Suppressor macrophage treated with lipopolysaccharide for 4 hours (primary cell): Measurements from ENCODE around the gene SPG11.
"Not testable (repeated sequence)": the region's sequence is repeated elsewhere in the genome, so short reads cannot be mapped to it uniquely, and the experiment has no call there.

ENCODE experiments used
- DNase-seq: peaks from one replicate; pipeline ENCODE4 v3.0.0-alpha.2; 2020

Gene SPG11

DNA sequence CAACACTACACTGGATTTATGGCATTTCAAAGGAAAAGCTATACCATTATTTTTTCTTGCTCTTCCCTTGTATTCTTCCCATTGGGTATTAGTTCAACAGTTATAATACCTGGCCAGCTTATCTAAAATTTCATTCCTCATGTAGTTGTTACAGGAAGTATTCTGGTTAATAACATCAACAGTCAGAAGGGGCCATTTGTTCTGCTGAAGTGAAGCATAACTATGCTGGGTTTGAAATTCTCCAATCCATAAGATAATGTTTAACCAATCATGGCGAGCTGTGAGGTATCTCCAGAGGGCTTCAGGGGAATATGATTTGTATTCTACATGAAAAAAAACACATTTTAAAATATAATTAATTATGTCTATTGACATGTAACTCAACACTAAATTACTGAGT is 43.4 kb downstream of the SPG11 start:
- DNase-seq: no peak

DNA sequence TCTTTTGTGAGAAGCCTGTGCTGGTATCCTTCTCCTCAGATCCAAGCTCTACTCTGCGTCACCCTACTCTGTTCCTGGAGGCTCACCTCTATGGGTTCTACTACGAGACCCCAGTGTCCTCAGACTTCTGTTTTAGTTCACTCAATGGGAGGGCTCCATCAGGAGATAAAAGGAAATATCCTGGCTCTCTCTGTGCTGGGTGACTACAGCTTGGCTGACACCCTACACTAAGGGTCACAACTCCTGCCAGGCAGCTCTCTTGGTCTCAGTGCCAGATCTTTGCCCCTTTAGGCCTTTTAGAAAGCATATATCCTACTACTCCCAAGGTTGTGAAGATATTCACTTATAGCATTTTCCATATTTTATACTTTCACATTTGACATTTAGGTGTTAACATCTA is 46.5 kb downstream of the SPG11 start:
- no peak for DNase-seq

DNA sequence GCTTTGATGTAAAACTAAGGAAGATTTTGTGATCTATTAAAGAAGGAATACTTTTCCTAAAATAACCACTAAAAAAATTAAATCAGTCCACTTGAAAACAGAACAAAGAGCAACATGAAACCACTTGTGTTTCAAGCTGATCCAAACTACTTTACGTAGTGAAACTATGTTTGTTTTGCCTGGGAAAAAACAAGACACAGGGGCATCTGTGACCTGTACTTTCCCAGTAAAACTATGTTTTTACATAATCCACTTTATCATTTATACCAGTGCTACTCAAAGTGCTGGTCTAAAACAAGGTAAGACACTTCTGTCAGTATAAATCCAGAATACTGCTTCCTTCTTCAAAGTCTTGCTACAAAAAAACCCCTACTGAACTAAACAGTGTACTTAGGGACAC is 56.7 kb downstream of the SPG11 start:
- no peak for DNase-seq

DNA sequence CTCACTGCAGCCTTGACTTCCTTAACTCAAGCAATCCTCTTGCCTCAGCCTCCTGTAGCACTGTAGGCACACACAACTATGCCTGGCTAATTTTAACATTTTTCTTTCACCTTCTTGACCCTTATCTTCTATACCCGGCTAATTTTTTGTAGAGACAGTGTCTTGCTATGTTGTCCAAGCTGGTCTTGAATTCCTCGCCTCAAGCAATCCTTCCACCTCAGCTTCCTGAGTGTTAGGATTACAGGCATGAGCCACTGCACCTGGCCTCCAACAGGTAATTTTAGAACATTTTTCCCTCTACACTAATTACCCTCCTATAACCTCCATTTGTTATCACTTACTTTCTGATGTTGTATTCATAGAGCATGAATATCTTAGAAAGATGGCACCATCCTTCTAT is 60.3 kb downstream of the SPG11 start:
- DNase-seq: no peak

- no peak for DNase-seq
Observed at GRCh38 chr15:44598892-44599291, 64.6 kb downstream of the SPG11 start.

DNA sequence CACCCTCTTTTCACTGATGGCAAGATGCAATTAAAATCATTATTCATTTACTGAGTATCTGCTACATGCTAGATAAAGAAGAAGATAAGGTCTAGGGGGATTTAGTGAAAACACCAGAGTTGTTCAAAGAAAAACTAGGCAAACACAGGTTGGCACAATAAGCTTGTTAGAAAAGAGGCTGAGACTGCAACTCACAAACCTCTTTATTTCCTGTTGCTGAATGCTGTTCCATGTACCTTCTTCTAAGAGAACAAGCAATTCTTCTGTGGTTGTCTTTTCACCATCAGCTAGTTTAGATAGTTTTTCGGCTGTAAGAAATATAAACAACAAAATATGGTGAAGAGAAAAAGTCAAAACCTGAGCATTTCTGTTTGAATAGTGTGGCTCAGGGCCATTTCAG is 65.4 kb downstream of the SPG11 start:
- no peak for DNase-seq

- no peak for DNase-seq
Observed at GRCh38 chr15:44596511-44597010, 66.9 kb downstream of the SPG11 start.

- peak; percentile 4 for DNase-seq
Observed at GRCh38 chr15:44595656-44596510, 67.6 kb downstream of the SPG11 start.

DNA sequence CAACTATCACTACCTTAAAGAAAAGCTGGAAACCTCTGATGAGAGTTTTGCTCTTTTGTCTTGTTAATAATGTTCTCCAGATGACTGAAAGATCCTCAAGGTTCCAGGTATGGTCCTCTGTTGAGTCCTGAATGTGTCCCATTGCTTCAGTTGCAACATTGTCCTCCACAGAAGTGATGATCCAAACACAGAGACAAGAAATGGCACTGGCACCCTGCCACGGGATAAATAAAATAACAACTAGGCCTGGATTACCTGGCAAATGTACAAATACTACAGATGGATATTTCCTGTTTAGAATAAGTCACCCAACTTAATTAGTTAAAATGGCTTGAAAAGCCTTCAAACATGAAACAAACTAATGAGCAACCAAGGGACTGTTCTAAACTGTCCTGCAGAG is 68.2 kb downstream of the SPG11 start:
- DNase-seq: no peak

DNA sequence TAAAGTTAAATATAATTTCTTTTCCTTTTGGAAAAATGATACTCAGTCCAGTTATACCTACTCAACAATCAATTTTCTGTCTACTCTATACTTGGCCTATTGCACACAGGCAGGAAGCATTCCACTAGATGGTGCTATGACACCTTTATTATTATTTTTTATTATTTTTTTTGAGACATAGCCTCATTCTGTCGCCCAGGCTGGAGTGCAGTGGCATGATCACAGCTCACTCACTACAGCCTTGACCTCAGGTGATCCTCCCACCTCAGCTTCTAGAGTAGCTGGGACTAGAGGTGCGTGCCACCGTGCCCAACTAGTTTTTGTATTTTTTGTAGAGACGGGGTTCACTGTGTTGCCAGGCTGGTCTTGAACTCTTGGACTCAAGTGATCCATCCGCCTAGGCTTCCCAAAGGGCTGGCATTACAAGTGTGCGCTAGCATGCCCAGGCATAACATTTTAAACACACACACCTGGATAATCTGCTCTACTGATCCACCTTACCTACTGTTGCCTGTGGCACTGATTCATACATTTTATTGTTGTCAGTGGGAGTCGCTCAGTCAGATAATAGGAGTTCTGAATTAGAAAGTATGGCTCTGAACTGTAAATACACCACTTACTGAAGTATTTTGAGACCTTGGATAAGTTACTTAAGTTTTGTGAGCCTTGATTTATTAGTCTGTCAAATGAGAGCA is 70.3 kb downstream of the SPG11 start:
- peak; percentile 48 for DNase-seq

- DNase-seq: no peak
Observed at GRCh38 chr15:44591326-44591725, 72.1 kb downstream of the SPG11 start.

- DNase-seq: no peak
Observed at GRCh38 chr15:44588541-44588940, 74.9 kb downstream of the SPG11 start.

DNA sequence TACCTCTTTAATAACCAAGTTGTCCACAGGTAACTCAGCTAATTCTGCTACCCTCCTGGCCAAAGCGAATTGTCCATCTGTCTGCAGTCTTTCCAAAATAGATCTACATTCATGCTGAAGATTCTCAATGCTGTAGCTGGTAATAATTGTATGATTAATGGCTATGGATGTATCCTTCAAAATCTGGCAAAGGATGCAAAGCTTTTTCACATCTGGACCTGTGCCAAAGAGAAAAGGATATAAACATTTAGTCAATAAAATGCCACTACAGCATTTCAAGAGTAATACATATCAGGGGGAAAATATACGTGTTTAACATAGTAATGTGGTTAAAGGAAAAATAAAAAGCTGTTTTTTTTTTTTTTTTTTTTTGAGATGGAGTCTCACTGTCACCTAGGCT is 77.8 kb downstream of the SPG11 start:
- DNase-seq: no peak

GRCh38 chr15:44584162-44584749 is 79.2 kb downstream of the SPG11 start:
- peak; percentile 47 for DNase-seq

GRCh38 chr15:44580105-44580504 is 83.4 kb downstream of the SPG11 start:
- no peak for DNase-seq

DNA sequence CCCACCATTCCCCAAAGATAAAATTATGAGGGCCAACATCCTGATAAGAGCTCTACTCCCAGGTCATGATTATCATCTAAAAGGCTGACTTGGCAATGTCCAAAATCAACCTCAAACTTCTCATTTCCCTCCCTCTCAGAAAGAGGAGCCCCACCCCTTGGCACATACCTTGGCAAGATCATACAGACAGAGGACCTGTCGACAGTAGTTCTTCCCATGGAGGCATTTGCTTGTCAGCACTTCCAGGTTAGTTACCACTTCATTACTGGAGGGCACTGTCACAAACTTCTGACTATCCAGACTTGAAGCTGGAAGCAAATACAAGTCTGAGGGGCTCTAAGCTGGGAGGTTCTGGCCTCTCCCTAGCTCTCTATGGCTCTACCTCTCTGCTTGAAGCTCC is 88.7 kb downstream of the SPG11 start:
- no peak for DNase-seq

DNA sequence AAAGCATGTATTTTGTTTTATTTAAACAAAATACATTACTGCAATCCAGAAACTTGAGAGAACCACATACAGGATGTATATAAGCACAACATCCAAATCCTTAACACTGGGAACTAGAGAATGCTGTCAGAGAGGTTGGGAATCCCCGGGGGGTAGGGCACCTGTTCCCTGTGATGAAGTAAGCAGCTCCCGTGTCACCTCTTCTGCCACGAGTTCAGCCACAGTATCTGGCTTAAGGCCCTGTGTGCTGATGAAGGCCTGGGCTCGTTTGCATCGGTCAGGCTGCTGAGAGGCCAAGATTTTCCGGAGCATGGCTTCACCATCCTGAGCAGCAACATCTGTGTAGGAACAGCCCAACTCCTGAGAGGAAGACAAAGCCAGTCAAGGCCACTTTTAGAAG is 90.1 kb downstream of the SPG11 start:
- DNase-seq: no peak

DNA sequence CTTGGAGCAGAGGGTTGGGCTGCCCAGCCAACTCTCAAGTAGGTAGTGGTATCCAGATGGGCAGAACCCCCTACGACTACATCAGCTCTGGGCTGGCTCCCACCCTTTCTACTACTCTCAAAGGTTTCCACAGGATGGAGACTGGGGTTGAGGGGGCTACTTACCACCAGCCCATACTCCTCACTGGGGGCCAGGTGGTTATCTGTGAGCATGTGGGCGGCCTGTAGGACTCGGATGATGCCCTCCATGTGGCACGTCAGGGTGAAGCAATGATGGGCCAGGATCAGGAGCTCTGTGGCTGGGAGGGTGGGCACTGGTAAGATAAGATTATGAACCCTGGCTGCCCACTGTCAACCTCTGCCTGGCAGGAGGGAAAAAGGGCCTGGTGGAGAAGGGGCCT is 93.1 kb downstream of the SPG11 start:
- DNase-seq: no peak

GRCh38 chr15:44569316-44569715 is 94.1 kb downstream of the SPG11 start:
- no peak for DNase-seq

- no peak for DNase-seq
Observed at GRCh38 chr15:44568338-44568737, 95.1 kb downstream of the SPG11 start.

GRCh38 chr15:44566155-44566540 is 97.3 kb downstream of the SPG11 start:
- DNase-seq: no peak

GRCh38 chr15:44565387-44566154 is 97.9 kb downstream of the SPG11 start:
- no peak for DNase-seq

DNA sequence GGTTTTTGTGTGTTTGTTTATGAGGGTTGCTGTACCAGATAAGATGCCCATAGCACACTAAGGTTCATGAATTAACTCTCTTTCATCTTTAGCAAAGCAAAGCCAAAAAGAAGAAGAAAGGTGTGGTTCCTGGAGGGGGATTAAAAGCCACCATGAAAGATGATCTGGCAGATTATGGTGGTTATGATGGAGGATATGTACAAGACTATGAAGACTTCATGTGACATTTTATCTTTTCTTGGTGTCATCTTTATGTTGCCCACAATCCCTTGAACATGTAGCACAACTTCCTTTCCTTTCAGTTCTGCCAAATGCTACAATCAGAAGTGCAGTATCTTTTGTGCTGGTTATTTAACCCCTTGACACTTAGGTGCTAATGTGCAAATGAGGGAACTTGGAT is 102.5 kb downstream of the SPG11 start:
- not testable (repeated sequence) for DNase-seq
